ENCODE data around the gene AQP7.

The AQP7 gene

GRCh38 chr9:33375841-33376321 lies 26.5 kb downstream of the AQP7 start:
- POLR2A ChIA-PET = interaction anchor here (1.5 kb wide), 1 partner anchor 98 kb away, joined by 8 read pairs; the partner anchor contains the start of gene NOL6
- Histone ChIP-seq H3K9me3 (ENCODE audit: control insufficient read depth, insufficient read depth, low read depth, low read length) (no peaks in the 10 kb centered on the region), H3K4me1 (ENCODE audit: control insufficient read depth, insufficient read depth, low read length) (no peaks in the 10 kb centered on the region), H3K4me3 (ENCODE audit: low read depth, low read length) (no peak overlapping the region), H3K27ac (ENCODE audit: extremely low read depth, low read depth, low read length) (no peak overlapping the region), H3K36me3 (ENCODE audit: control insufficient read depth in 2 of 2, insufficient read depth in 1 of 2, low read length in 2 of 2) (peaks cover 0 to 18% of the 10 kb centered on the region in 2 experiments; a peak in 1 of 3 replicates)
- TF ChIP-seq EGR2 (tag by site-specific recombination; IDR thresholded peaks at IDR 0.05; ENCODE audit: low read depth) = peak; percentile 94
- TF ChIP-seq, protein P1, sequence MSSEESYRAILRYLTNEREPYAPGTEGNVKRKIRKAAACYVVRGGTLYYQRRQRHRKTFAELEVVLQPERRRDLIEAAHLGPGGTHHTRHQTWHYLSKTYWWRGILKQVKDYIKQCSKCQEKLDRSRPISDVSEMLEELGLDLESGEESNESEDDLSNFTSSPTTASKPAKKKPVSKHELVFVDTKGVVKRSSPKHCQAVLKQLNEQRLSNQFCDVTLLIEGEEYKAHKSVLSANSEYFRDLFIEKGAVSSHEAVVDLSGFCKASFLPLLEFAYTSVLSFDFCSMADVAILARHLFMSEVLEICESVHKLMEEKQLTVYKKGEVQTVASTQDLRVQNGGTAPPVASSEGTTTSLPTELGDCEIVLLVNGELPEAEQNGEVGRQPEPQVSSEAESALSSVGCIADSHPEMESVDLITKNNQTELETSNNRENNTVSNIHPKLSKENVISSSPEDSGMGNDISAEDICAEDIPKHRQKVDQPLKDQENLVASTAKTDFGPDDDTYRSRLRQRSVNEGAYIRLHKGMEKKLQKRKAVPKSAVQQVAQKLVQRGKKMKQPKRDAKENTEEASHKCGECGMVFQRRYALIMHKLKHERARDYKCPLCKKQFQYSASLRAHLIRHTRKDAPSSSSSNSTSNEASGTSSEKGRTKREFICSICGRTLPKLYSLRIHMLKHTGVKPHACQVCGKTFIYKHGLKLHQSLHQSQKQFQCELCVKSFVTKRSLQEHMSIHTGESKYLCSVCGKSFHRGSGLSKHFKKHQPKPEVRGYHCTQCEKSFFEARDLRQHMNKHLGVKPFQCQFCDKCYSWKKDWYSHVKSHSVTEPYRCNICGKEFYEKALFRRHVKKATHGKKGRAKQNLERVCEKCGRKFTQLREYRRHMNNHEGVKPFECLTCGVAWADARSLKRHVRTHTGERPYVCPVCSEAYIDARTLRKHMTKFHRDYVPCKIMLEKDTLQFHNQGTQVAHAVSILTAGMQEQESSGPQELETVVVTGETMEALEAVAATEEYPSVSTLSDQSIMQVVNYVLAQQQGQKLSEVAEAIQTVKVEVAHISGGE (tag by site-specific recombination; conservative IDR thresholded peaks at IDR 0.05; ENCODE audit: low read depth) = no peak
- peak; percentile 26 for TF ChIP-seq SETDB1 (IDR thresholded peaks at IDR 0.05; ENCODE audit: insufficient read length, low read length)
- TF ChIP-seq AEBP2 (tag by site-specific recombination; IDR thresholded peaks at IDR 0.05; ENCODE audit: borderline replicate concordance) = no peak
- TF ChIP-seq ZFHX2 (tag by site-specific recombination; conservative IDR thresholded peaks at IDR 0.05) = peak; percentile 93
- 0 out of 2 replicates have a peak, but pooled peaks have one; percentile 5 for TF ChIP-seq ZNF223 (tag by site-specific recombination; IDR thresholded peaks at IDR 0.05)
- TF ChIP-seq ZNF624 (tag by site-specific recombination; IDR thresholded peaks at IDR 0.05) = no peak
- CTCF ChIA-PET = interaction anchor here (0.5 to 5.5 kb wide), 22 partner anchors 11 to 346 kb away, joined by 3 to 111 read pairs (median 10); partner anchors contain the start of genes AQP3, AQP7 and NOL6

GRCh38 chr9:33375238-33375840 lies 27.0 kb downstream of the AQP7 start:
- Histone ChIP-seq H3K4me1 (ENCODE audit: control insufficient read depth, insufficient read depth, low read length) (no peaks in the 10 kb centered on the region), H3K4me3 (ENCODE audit: low read depth, low read length) (no peak overlapping the region), H3K36me3 (ENCODE audit: control insufficient read depth in 2 of 2, insufficient read depth in 1 of 2, low read length in 2 of 2) (peaks cover 0 to 23% of the 10 kb centered on the region in 2 experiments; a peak in 1 of 3 replicates), H3K27ac (ENCODE audit: extremely low read depth, low read depth, low read length) (no peak overlapping the region), H3K9me3 (ENCODE audit: control insufficient read depth, insufficient read depth, low read depth, low read length) (no peaks in the 10 kb centered on the region)
- ChIA-PET POLR2A (interaction anchor here (0.6 to 1.5 kb wide), 3 partner anchors 14 to 98 kb away, joined by 4 to 8 read pairs (median 4); partner anchors contain the start of gene NOL6), CTCF (interaction anchor here (0.6 to 5.5 kb wide), 33 partner anchors 7 to 599 kb away, joined by 3 to 111 read pairs (median 8); partner anchors contain the start of genes AQP3, AQP7 and NOL6)
- TF ChIP-seq KLF1 (tag by site-specific recombination; IDR thresholded peaks at IDR 0.05) (peak; percentile 49; the same call in 1 of the 2 replicates), RBAK (tag by site-specific recombination; IDR thresholded peaks at IDR 0.05) (no peak), ZNF792 (tag by site-specific recombination; IDR thresholded peaks at IDR 0.05) (no peak), ZNF549 (tag by site-specific recombination; IDR thresholded peaks at IDR 0.05) (no peak), ZNF623 (tag by site-specific recombination; IDR thresholded peaks at IDR 0.05) (no peak), ZNF544 (tag by site-specific recombination; IDR thresholded peaks at IDR 0.05) (no peak), ZNF404 (tag by site-specific recombination; IDR thresholded peaks at IDR 0.05) (no peak), ZNF223 (tag by site-specific recombination; IDR thresholded peaks at IDR 0.05) (peak; percentile 35; the same call in 1 of the 2 replicates), ZNF558 (tag by site-specific recombination; IDR thresholded peaks at IDR 0.05) (no peak), ZBTB26 (tag by site-specific recombination; optimal IDR thresholded peaks at IDR 0.05) (no peak)
- TF ChIP-seq, protein P2, sequence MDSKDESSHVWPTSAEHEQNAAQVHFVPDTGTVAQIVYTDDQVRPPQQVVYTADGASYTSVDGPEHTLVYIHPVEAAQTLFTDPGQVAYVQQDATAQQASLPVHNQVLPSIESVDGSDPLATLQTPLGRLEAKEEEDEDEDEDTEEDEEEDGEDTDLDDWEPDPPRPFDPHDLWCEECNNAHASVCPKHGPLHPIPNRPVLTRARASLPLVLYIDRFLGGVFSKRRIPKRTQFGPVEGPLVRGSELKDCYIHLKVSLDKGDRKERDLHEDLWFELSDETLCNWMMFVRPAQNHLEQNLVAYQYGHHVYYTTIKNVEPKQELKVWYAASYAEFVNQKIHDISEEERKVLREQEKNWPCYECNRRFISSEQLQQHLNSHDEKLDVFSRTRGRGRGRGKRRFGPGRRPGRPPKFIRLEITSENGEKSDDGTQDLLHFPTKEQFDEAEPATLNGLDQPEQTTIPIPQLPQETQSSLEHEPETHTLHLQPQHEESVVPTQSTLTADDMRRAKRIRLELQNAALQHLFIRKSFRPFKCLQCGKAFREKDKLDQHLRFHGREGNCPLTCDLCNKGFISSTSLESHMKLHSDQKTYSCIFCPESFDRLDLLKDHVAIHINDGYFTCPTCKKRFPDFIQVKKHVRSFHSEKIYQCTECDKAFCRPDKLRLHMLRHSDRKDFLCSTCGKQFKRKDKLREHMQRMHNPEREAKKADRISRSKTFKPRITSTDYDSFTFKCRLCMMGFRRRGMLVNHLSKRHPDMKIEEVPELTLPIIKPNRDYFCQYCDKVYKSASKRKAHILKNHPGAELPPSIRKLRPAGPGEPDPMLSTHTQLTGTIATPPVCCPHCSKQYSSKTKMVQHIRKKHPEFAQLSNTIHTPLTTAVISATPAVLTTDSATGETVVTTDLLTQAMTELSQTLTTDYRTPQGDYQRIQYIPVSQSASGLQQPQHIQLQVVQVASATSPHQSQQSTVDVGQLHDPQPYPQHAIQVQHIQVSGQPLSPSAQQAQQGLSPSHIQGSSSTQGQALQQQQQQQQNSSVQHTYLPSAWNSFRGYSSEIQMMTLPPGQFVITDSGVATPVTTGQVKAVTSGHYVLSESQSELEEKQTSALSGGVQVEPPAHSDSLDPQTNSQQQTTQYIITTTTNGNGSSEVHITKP (tag by site-specific recombination; IDR thresholded peaks at IDR 0.05) = peak; percentile 85
- TF ChIP-seq, protein P3, sequence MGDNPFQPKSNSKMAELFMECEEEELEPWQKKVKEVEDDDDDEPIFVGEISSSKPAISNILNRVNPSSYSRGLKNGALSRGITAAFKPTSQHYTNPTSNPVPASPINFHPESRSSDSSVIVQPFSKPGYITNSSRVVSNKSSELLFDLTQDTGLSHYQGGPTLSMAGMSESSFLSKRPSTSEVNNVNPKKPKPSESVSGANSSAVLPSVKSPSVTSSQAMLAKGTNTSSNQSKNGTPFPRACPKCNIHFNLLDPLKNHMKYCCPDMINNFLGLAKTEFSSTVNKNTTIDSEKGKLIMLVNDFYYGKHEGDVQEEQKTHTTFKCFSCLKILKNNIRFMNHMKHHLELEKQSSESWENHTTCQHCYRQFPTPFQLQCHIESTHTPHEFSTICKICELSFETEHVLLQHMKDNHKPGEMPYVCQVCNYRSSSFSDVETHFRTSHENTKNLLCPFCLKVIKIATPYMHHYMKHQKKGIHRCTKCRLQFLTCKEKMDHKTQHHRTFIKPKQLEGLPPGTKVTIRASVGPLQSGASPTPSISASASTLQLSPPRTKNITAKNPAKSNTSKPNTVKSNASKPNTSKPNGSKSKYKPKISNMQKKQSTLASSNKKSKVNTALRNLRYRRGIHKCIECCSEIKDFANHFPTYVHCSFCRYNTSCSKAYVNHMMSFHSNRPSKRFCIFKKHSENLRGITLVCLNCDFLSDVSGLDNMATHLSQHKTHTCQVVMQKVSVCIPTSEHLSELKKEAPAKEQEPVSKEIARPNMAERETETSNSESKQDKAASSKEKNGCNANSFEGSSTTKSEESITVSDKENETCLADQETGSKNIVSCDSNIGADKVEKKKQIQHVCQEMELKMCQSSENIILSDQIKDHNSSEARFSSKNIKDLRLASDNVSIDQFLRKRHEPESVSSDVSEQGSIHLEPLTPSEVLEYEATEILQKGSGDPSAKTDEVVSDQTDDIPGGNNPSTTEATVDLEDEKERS (tag by site-specific recombination; IDR thresholded peaks at IDR 0.05) = no peak

Measured in HEK293 (cell line).